Renal cortex interstitium (tissue), 11 donors: ENCODE measurements around the gene RHBDD2. TPM values are rescaled to one million over a fixed set of nuclear protein-coding genes. Genes with fewer than 3 reads are reported as not detected.

ENCODE experiments used
- DNase-seq, 11 donors: peaks; one replicate each; pipeline ENCODE4 v3.0.0-alpha.2; 2013; ENCODE audit warnings: low read depth in 9 of 11, low spot score in 4 of 11; ENCODE audit errors: extremely low read depth in 1 of 11
- polyA plus RNA-seq, 3 donors: library from polyadenylated mRNA; unstranded; fragments of 120-200 nt; gene quantifications; one replicate each; pipeline ENCODE4 v1.2.1, GENCODE V29; 2013; ENCODE audit not compliant: insufficient read length in 3 of 3

RHBDD2 gene
- polyA plus RNA-seq, 3 donors, result 62.2 to 80.8 (median 64.8) TPM

DNA sequence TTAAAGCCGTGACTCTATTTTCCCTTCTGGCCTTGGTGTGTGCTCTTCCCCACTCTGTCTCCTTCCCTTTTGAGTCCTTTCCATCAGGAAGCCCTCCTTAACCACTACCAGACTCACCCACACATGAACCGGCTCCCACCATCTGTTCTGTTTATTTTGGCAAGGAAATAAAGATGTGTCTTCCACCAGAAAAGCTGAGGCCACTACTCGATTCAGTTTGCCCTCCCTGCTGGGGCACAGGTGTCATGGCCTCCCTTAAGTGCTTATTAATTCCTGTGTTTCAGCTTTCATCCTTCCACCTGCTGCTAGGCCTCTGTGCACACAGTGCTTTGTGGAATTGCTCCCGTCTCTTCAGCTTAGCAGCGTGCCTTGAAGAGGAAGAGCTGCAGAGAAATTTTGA is 52.8 kb downstream of the RHBDD2 start:
- DNase-seq, result no peak

DNA sequence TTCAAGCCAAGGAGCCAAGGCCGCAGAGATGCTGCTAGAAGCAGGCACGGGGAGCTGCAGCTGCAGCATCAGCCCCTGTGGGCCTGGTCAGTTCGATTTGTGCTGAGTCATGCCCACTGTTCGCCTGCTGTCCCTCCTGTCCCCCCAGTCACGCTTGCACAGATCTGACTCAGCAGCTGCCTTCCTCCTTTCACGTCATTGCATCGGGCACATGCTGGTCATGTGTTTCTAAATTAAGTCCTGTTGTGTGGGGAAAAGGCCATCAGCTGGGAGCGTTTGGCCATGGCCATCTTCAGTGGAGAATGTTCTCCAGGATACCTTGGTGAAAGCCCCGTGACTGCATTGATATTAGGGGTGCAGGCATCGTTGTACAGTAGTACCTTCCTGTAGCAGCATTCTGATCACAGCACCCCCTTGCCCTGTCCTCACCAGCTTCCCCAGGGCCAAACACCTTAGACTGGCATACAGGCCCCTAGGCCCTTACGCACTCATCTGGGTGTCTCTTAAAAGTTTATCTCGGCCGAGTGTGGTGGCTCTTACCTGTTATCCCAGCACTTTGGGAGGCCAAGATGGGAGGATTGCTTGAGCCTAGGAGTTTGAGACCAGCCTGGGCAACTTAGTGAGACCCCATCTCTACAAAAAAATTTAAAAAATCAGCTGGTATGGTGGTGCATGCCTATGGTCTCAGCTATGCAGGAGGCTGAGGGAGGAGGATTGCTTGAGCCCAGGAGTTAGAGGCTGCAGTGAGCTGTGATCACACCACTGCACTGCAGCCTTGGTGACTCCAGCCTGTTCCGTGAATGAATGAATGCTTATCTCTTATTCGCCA is 59.3 kb downstream of the RHBDD2 start:
- no peak for DNase-seq

Other genes starting within 250 kb of the RHBDD2 start
- gene HIP1, start 140.1 kb upstream of the RHBDD2 start, polyA plus RNA-seq, result 10 to 100 TPM; 31.3 to 35.7 (median 35.3) TPM
- under 1 TPM in 1 of 3 donors, not detected in 2; 0.20 TPM for gene CCL26, start 106.8 kb upstream of the RHBDD2 start, polyA plus RNA-seq
- gene CCL24, start 65.2 kb upstream of the RHBDD2 start, polyA plus RNA-seq, result not detected
- gene POR, start 36.1 kb downstream of the RHBDD2 start, polyA plus RNA-seq, result 10 to 100 TPM; 52.9 to 82.2 (median 66.5) TPM
- gene TMEM120A, start 115.6 kb downstream of the RHBDD2 start, polyA plus RNA-seq, result 10 to 100 TPM; 48.6 to 66.1 (median 57.1) TPM
- 10 to 100 TPM; 45.8 to 56.3 (median 48.4) TPM for gene STYXL1, start 169.0 kb downstream of the RHBDD2 start, polyA plus RNA-seq
- gene MDH2, start 169.1 kb downstream of the RHBDD2 start, polyA plus RNA-seq, result 100 to 1,000 TPM; 183 to 240 (median 206) TPM